ENCODE results near the gene PSIP1.

The PSIP1 gene

DNA sequence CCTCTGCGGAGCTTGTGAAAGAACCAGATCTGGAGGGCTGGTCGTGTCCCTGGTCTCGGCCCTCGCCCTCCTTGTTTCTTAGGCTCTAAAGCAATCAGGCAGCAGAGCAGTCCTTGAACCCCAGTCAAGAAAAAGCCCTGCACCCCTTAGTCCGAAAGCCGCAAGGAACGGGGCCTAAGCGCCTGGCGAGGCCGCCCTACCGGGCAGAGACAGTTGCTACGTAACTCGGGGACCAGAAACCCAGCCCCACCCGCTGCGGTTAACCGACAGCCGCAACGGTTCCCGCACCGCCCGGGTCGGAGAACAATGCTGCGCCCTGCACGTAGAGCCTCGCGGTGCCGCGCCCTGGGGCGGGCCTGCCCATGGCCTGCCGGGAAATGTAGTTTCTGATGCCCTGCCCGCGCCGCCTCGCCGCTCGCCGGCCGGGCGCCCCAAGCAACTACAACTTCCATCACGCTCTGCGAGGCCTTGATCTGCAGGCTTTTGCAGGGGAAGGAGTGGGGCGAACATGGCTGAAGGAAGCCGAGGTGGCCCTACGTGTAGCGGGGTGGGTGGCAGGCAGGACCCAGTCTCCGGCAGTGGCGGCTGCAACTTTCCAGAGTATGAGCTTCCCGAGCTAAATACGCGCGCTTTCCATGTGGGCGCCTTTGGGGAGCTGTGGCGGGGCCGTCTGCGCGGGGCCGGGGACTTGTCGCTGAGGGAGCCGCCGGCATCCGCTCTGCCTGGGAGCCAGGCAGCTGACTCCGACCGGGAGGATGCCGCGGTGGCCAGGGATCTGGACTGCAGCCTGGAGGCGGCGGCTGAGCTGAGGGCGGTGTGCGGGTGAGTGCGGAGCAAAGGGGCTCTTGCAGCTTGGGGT, 88.2 kb downstream of the PSIP1 start, which contains the start of gene SNAPC3:
Gene SNAPC3 (plus strand): TSS at position 505 of the 859 bp plus-strand sequence. CDS start 4 bp downstream, at position 509.
- TF ChIP-seq, protein P1, sequence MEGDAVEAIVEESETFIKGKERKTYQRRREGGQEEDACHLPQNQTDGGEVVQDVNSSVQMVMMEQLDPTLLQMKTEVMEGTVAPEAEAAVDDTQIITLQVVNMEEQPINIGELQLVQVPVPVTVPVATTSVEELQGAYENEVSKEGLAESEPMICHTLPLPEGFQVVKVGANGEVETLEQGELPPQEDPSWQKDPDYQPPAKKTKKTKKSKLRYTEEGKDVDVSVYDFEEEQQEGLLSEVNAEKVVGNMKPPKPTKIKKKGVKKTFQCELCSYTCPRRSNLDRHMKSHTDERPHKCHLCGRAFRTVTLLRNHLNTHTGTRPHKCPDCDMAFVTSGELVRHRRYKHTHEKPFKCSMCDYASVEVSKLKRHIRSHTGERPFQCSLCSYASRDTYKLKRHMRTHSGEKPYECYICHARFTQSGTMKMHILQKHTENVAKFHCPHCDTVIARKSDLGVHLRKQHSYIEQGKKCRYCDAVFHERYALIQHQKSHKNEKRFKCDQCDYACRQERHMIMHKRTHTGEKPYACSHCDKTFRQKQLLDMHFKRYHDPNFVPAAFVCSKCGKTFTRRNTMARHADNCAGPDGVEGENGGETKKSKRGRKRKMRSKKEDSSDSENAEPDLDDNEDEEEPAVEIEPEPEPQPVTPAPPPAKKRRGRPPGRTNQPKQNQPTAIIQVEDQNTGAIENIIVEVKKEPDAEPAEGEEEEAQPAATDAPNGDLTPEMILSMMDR (IDR thresholded peaks at IDR 0.05; ENCODE audit: insufficient read depth, low read depth, low read length, missing control alignments): no peak
- peak within 1 kb of the TSS; percentile 89 for H3K4me3 ChIP-seq (ENCODE audit: low read length)
- DNase-seq (ENCODE audit: low read depth): peak; percentile 97

- TF ChIP-seq, protein P1 (IDR thresholded peaks at IDR 0.05; ENCODE audit: insufficient read depth, low read depth, low read length, missing control alignments): no peak
- DNase-seq (ENCODE audit: low read depth): no peak
- H3K4me3 ChIP-seq (ENCODE audit: low read length): peak overlapping the region; percentile 89
These were observed 88.8 kb downstream of the PSIP1 start for GRCh38 chr9:15421990-15422371.

- DNase-seq (ENCODE audit: low read depth): no peak
- H3K4me3 ChIP-seq (ENCODE audit: low read length): no peak overlapping the region
- TF ChIP-seq, protein P1 (IDR thresholded peaks at IDR 0.05; ENCODE audit: insufficient read depth, low read depth, low read length, missing control alignments): no peak
These were observed 89.2 kb downstream of the PSIP1 start for GRCh38 chr9:15421532-15421931.

- TF ChIP-seq, protein P1 (IDR thresholded peaks at IDR 0.05; ENCODE audit: insufficient read depth, low read depth, low read length, missing control alignments): no peak
- H3K4me3 ChIP-seq (ENCODE audit: low read length): no peak overlapping the region
- no peak for DNase-seq (ENCODE audit: low read depth)
These were observed 90.0 kb downstream of the PSIP1 start for GRCh38 chr9:15420796-15421195.

- TF ChIP-seq, protein P1 (IDR thresholded peaks at IDR 0.05; ENCODE audit: insufficient read depth, low read depth, low read length, missing control alignments): no peak
- H3K4me3 ChIP-seq (ENCODE audit: low read length): no peak overlapping the region
- DNase-seq (ENCODE audit: low read depth): no peak
These were observed 93.1 kb downstream of the PSIP1 start for GRCh38 chr9:15417626-15418025.

- peak; percentile 77 for DNase-seq (ENCODE audit: low read depth)
- TF ChIP-seq, protein P1 (IDR thresholded peaks at IDR 0.05; ENCODE audit: insufficient read depth, low read depth, low read length, missing control alignments): peak; percentile 52
- no peak overlapping the region for H3K4me3 ChIP-seq (ENCODE audit: low read length)
These were observed 93.9 kb downstream of the PSIP1 start for GRCh38 chr9:15416880-15417279.

Measured in epithelial cell of esophagus (primary cell).